Fibroblast of gingiva (primary cell): ENCODE measurements around the gene SPAG17.

ENCODE experiments used
- DNase-seq: peaks from one replicate; pipeline ENCODE4 v3.0.0-alpha.2; 2011; ENCODE audit warnings: low read depth

Gene SPAG17

DNA sequence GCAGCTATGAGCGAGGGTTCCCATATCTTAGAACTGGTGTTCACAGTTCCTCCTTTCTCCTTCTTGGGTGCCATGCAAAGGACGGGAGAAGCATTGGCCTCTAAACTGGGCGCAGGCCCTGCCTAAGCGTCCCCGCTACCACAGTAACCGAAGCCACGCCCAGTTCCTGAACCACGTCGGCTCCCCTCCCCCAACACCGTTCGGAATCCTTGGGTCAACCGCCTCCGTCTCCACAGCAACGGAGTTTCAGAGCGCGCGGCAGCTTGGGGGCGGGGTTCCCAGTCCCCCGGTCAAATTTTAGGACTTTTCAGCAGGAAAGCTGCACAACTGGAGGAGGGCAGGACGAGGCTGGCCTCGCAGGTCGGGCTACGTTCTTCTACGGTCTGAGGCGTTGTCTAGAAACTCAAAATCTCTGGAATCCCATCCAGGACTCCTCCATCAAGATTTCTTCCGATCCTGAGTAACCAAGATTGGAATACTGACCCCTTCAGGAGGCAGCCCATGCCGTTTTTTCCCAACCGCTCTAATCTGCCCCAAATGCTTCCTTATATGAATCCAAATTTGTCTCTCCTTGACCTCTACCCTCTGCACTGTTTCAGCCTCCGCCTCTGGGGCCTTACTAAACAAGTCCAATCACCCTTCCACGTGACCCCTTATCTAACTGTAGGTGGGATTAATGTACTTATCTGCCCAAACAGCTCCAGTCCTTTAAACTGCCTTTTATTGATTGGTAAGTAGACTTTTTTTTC lies at the start of gene SPAG17:
TSS of gene SPAG17 (minus strand) at position 145 of the 749 bp plus-strand sequence. CDS start at position 74, 71 bp downstream.
- DNase-seq: no peak

DNA sequence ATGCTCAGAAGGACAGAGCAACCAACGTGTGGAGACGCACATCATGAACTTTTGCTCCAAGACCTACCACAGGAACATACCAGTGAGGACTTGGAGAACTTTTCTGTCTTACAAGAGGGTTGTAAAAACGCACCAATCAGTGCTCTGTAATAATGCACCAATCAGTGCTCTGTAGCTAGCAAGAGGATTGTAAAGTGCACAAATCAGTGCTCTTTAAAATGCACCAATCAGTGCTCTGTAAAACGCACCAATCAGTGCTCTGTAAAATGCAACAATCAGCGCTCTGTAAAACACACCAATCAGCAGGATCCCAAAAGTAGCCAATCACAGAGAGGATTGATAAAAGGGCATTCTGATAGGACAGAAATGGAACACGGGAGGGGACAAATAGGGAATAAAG lies 40.4 kb upstream of the SPAG17 start:
- DNase-seq: no peak

DNA sequence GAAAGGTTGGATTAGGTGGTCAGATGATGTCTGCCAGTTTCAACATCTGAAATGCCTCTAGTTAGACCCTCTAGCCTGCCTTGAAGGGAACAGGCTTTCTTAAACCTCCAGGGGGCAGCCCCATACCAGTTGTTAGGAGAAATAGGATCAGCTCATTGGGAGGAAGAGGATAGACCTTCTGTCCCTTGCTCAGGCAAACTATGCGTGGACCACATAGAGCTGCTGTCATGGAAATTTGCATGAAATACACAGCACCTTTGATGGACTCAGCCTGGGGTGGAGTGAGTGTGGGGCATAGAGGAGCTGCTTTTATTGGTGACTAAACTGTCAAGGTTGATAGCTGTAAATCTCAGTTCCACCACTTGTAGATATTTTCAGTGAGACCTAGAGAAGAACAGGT lies 38.4 kb upstream of the SPAG17 start:
- no peak for DNase-seq

DNA sequence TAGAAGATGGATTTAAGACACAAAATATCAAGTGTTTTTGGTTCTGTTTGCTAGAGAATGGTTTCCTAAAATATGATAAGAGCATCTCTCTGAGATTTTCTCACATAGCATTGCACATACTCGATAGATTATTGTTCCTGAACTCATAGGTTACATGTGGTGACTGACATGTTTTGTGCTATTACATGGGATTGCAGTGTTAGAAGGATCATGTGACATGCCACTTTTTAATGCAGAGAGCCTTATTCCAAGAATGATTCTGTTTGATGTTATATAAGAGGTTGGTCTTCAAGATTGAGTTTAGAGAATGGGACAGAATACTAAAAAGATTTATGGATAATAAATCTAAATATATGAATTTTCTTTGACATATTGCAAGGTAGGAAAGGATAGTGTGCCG lies 34.4 kb upstream of the SPAG17 start:
- DNase-seq: no peak

DNA sequence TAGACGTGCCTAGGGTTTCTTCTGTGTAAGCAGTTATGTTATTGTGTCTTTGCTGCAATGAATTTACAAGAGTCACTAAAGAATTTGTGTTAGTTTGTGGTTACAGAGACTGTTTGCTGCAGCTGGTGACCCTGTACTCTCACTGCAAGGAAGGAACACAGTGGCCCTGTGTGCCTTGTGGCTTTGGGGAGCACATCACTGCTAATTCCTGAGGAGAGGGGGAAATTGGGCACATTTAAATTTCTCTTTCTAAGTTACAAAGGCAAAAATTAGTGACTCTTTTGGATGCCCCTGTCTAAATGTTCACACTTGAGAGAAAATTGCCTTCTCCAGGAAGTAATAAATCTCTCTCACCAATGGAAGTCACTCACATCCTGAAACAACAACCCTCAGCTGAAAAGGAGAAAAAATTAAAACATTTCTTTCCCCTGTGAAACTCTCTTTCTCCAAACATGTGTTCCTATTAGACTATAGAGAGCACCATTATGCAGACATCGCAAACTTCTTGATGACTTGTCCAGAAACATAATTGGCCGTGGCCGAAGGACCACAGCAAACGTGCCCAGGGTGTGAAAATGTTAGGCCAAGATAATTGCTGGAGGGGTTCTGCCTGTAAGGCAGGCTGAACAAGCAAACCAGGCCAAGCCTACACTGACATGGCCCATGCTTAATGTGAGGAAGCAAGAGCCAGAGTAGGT lies 32.3 kb upstream of the SPAG17 start:
- no peak for DNase-seq

DNA sequence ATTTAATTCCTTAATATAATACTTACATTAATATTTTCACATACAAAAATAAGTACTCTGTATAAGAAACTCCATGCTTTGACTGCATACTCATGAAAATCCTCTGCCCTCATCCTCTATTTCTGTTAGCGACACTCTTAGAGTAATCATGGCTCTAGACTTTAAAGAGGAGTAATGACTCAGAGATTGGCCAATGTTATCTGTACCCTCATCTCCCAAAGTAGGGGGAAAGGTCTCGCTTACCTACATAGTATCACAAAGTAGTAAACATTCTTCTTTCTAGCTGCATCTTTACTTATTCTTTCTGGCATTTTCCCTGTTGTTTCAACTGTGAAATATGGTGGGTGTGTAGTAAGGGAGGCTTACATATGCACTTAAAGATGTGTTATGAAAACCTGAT lies 29.8 kb upstream of the SPAG17 start:
- DNase-seq: no peak

DNA sequence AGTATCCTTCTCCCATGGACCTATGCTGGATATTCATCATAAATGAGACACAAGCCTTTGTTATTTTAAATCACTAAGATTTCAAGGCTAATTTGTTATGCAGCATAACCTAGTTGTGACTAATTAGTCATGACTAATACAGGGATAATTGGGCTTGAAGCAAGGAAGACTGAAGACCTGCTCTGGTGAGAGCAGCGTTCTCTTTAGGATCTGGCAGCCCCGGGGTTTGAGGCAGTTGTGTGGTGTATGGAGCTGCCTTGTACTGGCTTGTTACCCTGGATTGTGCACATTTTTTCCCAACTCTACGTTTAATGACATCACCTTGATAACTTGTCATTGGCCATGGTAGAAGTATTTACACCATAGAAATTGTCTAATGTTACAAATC lies 25.7 kb upstream of the SPAG17 start:
- DNase-seq: no peak

DNA sequence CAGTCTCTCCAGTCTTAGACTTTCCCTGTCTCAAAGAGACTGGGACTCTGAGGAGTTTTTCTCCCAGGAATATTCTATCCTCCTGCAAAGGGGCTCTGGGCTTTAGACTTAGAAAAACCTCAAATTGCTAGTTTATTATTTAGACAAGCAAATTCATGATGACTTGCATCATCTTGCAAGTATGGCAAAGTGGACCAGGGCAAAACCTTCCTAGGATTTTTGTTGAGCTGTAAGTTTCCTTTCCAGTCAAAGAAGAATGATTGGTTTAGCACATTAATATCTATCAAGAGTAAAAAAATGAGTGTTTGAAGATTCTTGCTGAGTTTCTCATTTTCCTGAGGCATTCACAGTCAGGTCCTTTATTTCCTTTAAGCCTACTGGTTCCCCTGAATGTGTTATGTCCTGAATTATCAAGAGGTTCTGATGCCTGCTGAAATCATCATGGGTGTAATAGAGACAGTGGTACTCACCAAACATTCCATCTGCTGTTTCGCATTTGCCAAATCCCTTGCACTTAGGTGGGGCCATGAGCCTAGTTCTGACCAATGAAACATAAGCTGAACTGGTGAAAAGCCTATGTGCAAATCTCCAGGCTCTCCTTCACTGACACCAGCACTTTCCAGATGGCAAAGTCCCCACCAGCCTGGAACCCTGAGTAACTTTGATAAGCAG lies 25.2 kb upstream of the SPAG17 start:
- DNase-seq: no peak

DNA sequence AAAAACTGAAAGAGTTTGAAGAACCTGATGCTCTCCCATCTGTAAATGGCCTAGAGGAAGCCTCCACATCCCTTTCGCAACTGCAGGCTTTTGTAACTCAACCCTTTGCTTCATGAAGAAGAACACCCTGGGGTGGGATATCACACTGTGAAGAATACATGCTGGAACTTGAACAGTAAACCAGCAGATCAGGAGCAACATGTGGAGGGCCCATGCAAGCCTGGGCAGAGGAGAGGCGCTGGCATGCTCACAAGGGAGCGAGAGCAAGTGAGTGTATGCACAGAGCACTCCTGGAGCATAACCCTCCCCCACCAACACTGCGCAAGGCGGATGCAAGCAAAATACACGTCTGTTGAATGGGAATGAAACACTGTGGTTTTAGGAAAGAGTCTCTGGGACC lies 24.6 kb upstream of the SPAG17 start:
- no peak for DNase-seq

DNA sequence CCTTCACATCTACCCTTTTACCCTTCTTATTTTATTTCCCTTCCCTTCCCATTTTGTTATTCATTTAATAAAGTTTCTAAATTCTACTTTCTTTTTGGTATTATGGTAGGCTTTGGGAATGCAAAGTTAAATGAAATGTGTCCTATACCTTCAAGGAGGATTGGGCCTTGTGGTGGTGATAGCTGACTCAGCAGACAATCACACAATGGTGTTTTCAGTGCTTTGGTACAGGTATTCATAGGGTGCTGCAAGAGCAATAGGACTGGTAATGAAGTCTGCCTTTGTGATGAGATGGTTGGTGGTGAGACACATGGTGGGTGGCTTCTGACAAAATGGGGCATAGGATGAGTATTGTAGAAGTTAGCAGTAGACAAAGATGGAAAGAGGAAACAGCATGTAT lies 21.9 kb upstream of the SPAG17 start:
- DNase-seq: no peak

DNA sequence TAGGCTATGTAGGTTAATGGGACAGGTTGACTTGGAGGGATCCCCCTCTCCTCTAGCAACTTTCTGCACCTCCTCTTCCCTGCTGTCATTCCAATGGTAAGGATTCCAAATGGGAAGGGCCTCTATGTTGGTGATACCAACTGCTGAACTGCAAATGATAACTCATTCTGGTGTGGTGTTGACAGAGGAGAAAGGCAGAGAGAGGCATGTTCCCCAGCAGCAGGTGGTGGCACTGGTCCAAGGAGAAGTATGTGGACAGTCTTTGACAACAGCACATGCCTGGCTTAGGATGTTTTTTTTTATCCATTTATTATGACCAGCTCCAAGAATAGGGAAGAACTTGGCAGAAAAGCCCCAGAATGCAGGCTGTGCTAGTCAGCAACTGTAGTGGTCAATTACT lies 19.6 kb upstream of the SPAG17 start:
- DNase-seq: no peak

DNA sequence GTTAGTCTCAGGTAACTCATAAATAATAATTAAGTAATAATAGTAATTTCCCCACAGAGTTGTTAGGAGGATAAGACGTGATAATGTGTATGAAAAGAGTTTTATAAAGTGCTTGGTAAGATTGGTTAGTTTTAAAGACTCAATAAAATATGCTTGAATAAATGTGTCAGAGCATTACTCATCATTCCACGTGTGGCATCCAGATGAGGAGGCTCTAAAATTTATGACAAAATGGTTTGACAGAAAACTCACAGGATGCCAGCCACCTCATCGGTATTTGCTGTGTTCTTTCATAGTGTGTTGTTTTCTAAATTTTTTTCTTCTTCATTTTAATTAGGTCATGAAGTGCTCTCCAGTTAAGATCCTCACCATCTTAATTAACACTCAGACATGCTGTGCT lies 19.1 kb upstream of the SPAG17 start:
- no peak for DNase-seq

DNA sequence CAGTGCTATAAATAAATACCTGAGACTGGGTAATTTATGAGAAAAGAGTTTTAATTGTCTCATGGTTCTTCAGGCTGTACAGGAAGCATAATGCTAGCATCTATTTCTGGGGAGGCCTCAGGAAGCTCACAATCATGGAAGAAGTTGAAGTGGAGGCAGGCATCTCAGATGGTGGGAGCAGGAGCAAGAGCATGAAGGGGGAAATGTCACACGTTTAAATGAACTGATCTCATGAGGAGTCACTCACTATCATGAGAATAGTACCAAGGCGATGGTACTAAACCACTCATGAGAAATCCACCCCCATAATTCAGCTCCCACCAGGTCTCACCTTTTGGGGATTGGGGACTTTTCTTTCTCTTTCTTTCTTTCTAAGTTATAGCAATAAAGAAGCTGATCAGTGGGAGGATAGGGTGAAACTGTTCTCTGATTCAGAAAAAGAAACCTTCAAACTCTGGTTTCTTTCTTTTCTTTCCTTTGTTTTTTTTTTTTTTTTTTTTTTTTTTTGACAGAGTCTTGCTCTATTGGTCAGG lies 17.1 kb upstream of the SPAG17 start:
- DNase-seq: no peak

DNA sequence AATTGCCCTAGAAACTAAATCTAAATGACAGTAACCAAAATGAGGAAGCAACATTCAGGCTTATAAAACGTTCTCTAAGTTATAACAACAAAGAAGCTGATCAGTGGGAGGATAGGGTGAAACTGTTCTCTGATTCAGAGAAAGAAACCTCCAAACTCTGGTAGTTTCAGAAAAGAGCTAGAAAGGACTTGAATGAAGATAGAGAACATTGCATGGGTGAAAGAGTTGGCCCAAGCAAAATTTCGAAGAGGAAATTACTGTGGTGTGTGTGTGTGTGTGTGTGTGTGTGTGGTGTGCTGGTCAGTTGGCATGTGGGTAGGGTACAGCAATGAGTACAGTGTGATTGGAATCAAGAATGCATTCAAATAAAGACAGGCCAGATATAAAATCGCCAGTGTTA lies 16.5 kb upstream of the SPAG17 start:
- no peak for DNase-seq

DNA sequence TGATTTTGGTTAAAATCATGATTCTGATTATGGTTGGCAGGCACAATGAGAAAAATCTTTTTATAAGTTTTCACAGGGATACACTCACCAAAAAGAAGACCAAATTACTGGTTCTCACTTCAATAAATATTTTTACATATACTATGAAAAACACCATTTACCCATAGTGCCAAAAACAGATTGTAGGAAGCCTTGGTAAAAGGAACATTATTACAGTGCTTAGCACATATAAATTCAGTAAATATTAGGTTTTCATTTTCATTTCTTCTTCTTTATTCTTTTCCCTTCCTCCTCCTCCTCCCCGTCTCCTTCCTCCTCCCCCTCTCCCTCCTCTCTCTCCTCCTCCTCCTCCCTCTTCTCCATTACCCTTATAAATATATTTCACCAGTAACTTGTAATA lies 15.8 kb upstream of the SPAG17 start:
- no peak for DNase-seq

DNA sequence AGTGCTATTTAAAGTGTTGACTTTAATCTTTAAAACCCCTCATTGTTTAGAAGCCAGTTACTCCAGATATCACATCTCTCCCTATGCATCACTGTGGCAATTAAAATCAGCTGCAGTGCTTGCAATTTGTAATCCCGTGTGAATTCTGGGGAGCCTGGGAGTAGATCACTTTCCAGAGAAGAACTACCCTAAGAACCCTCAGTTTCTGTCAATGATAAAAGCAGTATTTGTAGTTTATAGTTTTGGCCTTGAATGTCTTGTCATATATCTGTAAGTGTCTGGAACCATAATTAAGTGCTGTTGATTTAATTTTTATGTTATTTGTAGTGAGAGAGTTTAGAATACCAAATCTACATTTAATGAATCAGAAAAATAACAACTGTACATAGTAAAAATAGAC lies 5.5 kb upstream of the SPAG17 start:
- no peak for DNase-seq

DNA sequence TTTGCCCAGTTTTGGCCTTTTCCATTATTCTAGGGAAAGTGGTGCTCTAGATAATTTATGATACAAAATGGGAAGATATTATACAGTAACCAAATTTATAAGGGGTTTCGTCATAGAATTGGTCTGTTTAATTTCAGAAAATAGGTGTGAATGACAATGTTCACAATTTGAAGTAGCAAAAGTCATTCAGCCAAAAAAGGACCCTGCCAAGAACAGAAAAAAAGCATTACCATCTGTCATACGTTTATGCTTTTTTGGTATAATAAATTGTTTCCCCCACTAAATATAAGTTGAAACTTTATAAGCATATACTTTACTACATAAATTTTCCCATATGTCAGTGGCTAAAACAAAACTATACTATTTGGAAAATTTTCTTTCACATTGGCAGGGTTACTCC lies 4.5 kb upstream of the SPAG17 start:
- no peak for DNase-seq

DNA sequence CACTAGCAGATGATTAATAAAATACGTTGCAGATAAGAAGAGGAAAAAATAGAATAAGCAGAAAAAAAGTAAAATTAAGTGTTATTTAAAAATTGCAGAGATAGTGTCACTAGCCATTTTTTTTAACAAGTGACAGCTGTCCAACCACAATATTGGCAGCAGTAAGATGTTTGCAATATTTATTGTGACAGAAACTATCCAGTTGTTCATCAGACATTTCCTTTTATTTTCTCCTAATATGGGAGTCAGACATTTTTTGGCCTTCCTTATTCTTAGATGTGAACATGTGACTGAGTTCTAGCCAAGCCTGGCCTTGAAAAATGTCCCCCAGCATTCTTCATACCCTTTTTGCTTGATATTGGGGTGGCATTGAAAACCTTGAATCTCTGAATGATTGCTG lies 3.4 kb upstream of the SPAG17 start:
- no peak for DNase-seq

DNA sequence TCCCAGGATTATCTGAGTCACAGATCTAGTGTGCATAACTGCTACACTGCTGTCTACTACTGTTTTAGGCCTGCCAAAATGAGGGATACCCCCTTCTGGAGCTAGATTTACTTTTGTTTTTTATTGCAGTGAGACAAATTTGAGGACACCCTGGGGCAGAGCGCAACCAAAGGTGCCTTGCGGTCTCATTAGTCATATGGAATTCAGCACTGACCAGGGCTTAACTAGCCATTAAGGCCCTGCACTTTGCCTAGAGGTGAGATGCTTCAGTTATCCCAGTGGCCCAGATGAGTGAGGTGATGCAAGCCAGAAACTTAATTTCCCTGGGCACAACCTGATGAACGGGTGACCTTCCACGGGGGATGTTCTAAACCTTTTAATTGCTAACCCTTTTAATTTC lies 998 bp upstream of the SPAG17 start:
- no peak for DNase-seq

DNA sequence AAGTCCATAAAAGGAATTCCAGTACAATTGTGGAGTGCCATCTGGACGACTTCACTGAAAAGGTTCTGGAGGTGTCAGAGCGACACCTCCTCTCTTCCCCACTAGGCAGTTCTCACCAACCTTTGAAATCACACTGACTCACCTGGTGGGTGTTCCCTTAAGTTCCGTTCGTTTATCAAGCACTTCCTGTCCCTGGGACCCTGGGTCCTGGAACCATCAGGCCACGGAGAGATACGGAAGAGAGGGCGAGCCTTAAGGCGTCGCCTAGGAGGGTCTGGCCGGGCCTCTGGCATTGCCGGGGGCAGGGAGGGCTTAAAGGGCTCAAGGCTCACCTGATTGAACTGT lies 317 bp downstream of the SPAG17 start:
- DNase-seq: no peak

DNA sequence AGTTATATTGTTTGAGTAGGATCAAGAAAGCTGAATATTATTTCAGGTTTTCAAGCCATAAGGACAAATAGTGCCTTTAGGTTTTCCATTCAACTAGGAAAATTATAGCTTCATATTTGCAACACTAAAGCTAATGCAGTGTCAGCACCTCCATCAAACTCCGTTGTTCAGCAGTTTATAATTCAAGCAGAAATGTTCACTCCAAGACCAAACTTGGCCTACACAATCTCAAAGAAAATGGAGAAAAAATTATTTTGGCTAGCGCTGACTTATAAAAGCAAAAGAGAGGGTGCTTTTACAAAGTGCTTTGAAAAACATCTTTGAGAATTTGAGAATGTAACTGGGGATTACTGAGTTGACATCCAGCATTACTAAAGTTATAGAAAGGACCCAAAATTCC lies 1.4 kb downstream of the SPAG17 start:
- no peak for DNase-seq

DNA sequence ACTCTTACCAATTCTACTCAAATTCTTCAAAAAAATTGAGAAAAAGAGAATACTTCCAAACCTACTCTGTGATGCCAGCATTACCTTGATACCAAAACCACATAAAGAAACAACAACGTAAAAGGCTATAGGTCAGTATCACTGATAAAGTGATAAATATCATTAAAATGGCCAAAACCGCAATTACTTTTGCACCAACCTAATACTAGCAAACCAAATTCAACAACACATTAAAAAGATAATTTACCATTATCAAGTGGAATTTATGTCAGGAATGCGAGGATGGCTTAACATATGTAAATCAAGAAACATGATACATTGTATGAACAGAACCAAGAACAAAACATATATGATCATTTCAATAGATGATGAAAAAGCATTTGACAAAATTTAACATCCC lies 7.0 kb downstream of the SPAG17 start:
- no peak for DNase-seq

DNA sequence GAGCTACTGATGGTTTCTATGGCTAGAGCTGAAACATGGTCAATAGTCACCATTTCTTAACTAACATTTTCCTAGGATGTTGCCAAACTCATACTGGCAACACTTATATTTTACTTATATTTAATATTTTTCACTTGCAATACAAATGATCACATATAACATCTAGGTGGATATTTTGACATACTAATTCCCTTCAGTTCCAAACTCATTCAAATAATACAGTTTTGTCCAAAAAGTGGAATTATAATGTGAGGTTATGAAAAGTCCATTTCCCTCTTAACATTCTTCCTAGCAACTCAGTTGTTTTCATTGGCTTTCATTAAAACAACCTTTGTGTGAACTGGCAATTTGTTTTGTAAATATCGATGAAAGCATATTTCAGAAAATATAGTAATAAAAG lies 16.0 kb downstream of the SPAG17 start:
- DNase-seq: no peak
